Activated gamma-delta T cell treated with Interleukin-2 at 50 U/mL for 16 hours (primary cell): ENCODE data around the gene TNRC6B.

ENCODE experiments used
- DNase-seq: peaks from one replicate; pipeline ENCODE4 v3.0.0-alpha.2; 2020

The TNRC6B gene

DNA sequence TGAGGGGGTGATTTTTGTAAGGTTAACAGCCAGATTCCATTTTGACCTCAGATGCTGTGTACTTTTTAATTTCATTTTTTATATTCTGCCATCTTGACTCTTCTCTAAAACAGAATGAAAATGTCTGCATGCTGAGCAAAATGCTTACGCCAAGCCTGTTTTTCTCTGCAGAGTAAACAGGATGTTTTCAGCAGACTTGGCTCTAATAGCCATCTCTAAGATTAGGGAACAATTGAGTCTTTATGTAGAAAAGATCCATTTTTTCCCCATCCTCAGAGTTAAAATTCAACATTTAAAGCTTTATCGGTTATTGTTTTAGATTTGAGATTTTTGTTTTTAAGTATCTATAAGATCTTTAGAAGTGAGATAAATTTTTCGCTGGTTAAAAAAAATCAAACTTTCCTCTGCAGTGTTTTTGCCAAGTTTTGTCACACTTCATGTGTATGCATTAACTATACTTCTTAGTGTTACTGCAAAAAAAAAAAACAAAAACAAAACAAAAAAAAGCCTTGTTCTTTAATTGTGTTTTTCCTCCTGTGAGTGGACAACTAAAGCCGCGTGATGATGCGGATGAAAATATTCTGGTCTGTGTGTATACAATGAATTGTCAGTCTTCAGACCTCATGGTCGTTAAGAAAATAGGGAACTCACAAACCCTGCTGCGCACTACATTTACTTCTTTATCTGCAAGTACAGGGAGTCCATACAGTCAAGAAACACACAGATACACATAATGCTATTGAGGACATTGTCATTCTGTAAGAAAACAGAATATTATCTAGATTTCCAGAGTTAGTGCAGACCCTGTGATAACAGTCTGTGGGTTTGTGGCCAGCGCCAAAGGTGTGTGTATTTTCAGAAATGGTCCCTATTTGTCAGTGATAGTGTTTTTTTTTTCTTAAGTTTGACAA, 151.1 kb downstream of the TNRC6B start:
- DNase-seq: no peak

DNA sequence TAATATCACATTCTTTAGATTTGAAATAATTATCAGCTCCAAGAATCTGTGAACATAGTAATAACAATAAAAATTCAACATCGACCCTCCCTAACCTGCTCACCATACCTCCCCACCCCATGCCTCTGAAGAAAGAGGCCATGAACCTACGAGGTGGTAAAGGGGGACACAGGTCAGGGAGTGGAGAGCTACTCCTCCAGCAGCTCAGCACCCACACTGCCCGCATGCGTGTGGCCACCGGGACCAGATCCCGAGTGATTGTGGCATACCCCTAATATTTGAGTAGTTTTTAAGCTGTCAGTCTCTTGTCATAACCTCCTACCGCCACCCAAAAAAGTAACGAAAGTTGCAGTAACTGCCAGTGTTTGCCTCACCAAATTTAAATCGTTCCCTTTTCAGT, 151.7 kb downstream of the TNRC6B start:
- no peak for DNase-seq

DNA sequence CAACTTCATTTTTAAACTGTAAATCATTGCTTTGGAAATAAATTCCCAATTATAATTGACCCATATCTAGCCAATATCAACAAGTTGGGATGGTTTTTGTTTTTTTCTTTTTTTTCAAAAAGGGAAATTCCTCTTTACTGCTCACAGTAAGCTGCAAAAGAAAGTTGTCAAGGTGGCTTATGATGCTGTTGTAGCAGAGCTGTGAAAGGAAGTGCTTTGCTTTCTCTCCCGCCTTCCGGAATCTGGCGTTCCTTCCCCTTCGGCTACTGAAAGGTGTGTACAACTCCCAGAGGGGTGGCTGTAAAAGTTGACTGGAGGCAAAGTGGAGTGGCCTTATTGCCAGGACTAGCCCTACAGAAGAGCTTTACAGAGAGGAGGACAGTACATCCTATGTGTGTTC, 152.4 kb downstream of the TNRC6B start:
- DNase-seq: no peak

DNA sequence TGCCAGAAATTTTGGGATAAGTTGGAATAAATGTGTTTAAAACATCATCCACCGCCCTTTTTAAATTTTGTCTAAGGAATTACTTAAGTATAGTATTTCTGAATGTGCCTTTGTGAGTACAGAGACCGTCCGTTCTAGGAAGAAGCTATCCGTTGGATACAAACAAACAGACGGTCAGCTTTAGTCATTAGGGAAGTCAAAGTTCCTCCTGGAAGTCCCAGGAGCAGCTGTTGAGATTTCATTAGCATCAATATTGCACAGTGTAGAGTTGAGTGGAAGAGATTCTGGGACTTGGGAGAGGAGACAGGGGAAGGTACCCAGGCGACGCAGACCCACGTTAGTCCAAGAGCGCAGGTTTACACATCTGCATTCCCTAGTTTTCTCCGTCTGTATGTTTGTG, 152.9 kb downstream of the TNRC6B start:
- no peak for DNase-seq

DNA sequence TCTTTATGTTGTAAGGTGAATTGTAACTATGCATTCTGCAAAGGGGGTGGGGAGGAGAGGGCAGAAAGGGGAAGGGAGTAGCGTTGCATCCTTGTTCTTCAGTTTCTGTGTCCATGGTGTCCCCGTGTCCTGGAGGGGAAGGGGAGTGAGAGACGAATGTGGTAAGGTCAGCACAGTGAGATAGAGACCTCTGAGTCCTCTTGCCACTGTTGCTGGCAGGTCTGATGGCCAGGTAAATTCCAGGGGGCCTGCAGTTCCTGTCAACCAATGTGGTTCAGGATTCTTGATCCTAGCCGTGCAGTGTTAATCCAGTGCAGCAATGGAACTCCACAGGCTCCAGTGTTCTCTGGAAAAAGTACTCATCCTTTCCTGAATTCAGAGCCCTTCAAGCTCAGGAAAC, 154.0 kb downstream of the TNRC6B start:
- no peak for DNase-seq

DNA sequence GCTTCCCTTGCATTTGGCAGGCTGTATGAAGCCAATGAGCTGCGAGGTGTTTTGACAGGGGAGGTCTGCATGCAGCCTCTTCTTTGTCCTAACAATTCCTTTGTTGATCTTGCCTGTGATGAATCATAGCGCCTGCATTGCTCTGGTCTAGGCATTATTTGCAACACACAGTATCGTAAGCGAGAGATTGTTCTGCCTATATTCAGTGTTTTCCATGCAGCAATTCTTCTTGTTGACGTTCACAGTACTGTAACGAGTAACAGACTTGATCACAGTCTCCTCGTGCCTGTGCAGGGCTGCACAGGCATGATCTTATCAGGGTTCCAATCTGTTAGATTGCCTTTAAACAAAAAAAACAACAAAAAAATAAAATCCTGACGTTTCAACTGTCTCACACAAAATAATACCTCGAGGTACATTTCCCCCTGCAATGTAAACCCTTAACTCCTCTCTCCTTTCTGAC, 154.6 kb downstream of the TNRC6B start:
- no peak for DNase-seq

DNA sequence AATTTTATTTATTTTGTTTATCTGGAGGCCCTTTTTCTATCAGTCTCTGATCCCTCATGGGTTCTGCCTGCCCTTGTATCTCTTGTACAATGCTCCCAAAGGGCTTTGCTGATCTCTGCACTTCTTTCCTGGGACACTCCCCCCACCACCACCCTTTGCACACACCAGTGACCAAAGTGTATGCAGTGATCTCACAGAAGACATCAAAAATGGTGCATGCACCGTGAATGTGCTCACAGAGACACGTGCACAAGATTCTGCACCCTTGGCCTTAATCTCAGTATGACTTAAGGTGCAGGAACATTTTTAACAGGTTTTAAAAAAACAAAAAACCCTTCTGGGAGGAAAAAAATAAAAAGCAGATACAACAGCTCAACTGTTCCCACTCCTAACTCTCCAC, 156.3 kb downstream of the TNRC6B start:
- no peak for DNase-seq

DNA sequence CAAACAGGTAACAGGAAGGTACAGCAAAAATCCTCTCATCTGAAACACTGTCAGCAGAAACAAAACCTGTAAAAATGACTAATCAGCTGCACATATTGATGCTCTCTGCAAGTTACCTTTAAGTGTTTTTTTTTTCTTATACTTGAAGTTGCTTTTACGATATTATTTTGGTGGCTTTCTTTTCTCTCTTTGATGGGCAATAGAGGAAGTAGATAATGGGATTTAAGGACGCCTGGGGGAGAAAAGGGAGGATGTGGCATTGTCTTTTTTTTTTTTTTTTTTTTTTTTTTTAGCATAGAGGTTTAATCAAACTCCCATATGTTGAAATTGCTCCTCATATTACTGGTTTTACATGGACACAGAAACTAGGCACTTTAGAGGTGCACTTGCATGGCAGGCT, 157.2 kb downstream of the TNRC6B start:
- no peak for DNase-seq

DNA sequence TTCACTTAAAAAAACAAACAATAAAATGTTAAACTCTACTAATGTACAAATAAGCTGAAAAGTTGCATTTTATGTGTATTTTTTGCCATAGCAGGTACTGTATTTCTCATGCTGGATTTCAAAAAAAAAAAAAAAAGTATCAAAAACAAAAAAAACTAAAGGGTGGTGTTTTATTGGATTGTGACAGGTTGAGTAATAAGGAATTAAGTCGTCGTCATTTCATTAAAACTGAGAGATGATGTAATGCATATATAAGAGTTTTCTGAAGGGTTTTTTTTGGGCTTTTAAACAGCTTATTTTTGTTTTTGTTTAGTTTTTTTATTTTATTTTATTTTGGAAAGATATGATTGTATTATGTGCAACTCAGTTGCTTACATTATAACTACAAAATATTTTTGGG, 157.6 kb downstream of the TNRC6B start:
- DNase-seq: no peak

DNA sequence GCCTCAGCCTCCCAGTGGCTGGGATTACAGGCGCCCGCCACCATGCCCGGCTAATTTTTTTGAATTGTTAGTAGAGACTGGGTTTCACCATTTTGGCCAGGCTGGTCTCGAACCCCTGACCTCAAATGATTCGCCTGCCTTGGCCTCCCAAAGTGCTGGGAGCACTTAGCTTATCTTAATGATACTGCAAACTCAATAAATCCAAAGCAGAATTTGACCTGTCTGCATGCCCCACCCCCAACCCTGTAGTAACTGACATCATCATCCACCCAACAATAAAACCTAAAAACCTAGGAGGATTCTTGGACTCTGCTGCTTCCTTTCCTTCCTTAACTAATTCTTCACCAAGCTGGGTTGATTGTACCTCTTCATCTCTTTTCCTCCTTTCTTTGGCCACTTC, 162.3 kb downstream of the TNRC6B start:
- DNase-seq: no peak

DNA sequence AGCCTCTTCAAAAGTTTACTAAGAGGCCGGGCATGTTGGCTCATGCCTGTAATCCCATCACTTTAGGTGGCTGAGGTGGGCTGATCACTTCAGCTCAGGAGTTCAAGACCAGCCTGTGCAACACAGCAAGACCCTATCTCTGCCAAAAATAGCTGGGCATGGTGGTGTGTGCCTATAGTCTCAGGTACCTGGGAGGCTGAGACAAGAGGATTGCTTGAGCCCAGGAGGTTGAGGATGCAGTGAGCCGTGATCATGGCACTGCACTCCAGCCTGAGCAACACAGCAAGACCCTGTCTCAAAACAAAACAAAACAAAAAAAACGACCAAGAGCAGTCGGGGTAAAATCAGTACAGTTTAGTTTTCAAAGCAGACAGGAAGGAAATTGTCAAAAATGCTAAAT, 163.9 kb downstream of the TNRC6B start:
- DNase-seq: no peak

DNA sequence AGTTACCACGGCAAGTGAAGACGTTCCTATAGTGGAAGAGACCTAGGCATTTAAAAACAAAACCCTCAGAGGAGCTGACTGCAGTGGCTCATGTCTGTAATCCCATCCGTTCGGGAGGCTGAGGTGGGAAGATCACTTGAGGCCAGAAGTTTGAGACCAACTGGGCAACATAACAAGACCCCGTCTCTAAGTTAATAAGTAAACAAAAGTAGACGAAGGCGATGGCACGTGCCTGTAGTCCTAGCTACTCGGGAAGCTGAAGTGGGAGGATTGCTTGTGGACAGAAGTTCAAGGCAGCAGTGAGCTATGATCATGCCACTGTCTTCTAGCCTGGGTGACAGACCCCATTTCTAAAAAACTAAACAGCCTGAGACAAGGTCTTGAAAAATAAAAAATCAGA, 164.8 kb downstream of the TNRC6B start:
- DNase-seq: no peak

DNA sequence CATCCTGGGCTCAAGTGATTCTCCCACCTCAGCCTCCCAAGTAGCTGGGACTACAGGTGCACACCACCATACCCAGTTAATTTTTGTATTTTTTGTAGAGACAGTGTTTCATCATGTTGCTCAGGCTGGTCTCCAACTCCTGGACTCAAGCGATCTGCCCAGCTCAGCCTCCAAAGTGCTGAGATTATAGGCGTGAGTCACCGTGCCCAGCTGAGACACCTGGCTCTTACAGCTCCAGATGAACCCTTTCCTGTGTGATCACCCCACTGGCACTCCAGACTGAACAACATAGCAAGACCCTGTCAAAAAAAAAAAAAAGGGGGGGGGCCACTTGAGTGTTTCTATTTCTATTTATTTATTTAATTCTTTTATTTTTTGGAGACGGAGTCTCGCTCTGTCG, 167.5 kb downstream of the TNRC6B start:
- peak; percentile 40 for DNase-seq

DNA sequence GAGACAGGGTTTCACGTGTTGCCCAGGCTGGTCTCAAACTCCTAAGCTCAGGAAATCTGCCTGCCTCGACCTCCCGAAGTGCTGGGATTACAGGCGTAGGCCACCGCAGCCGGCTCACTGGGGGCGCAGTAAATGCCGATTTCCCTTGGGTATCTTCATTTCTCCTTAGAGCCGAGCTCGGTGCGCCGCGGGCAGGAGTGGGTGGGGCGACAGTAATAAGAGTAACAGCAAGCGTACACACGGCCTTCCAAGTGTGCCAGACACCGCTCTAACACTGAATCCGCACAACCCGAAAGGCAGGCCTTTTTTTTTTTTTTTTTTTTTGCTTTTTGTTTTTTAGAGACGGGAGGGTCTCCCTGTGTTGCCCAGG, 168.1 kb downstream of the TNRC6B start:
- DNase-seq: peak; percentile 39

DNA sequence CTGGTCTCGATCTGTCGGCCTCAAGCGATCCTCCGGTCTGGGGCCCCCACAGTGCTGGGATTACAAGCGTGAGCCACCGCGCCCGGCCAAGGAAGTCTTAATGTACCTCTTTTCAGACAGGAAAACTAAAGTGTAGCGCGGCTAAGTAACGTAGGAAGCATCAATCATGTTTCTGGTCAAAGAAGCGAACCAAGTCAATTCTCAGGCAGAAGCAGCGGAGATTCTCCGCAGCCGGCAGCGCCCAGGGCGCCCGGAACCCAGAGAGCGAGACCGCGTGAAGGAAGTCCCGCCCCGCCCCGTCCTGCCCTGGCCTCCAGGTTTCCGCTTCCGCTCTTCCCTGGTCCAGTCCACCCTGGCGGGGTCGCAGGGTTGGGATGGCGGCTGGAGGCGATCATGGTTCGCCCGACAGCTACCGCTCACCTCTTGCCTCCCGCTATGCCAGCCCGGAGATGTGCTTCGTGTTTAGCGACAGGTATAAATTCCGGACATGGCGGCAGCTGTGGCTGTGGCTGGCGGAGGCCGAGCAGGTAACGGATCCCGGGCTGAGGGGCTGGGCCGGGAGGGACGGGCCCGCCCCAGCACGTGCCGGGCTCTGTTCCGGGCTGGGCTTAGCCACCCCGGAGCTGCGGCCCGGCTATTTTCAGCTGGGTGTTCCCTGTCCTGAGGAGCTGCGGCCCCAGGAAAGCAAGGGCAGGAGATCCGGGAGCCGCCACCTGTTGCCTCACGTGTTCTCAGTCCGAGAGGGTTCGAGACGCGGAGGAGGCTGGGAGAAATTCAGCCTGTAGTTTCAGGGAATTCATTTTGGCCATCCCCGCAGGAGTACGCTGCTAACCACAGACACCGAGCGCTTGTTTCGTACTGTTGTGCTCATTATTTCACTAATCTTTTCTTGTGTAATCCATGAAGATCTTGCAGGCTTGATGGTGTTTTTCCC, 168.7 kb downstream of the TNRC6B start, which contains the start of gene ADSL:
ADSL (plus strand) TSS at position 316 of the 934 bp plus-strand sequence; CDS start at position 375, 59 bp downstream.
- peak; percentile 81 for DNase-seq

DNA sequence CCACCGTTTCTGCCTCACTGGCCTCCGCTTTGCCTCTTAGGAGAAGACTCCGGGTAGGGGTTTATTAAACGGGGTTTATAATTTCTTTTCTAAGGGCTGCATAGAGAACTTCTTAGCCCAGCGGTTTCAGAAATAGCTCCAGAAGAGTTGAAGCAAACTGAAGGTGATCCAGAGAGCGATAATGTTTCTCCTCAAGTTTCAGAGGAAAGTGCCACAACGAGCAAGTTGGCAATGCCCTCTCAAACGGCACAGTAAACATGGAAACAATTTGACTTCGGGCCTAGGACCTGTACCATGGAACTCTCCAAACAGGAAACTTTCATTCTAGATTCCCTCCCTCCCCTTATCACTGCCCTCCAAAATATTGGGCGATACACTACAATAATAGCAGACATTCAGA, 169.6 kb downstream of the TNRC6B start:
- DNase-seq: no peak

DNA sequence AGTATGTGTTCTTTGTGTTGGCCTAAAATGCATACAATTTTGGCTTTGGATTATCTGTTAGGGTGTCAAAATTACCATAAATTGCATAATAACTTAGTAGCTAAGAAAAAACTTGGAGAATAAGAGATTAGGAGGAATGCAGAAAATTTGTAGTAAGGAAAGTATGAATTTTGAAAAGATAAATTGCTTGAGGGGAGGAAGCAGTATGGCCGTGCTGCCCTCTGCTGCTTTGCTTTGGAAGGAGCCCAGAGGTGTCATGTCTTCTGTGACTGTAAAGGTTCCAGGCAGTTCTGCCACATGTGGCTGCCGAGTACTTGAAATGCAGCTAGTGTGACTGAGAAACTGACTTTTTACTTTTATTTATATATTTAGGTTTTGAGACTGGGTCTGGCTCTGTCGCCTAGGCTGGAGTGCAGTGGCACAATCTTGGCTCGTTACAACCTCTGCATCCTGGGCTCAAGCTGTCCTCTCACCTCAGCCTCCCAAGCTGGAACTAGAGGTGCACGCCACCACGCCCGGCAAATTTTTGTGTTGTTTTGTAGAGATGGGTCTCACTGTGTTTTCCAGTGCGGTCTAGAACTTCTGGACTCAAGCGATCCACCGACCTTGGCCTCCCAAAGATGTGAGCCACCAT, 170.4 kb downstream of the TNRC6B start:
- peak; percentile 66 for DNase-seq

DNA sequence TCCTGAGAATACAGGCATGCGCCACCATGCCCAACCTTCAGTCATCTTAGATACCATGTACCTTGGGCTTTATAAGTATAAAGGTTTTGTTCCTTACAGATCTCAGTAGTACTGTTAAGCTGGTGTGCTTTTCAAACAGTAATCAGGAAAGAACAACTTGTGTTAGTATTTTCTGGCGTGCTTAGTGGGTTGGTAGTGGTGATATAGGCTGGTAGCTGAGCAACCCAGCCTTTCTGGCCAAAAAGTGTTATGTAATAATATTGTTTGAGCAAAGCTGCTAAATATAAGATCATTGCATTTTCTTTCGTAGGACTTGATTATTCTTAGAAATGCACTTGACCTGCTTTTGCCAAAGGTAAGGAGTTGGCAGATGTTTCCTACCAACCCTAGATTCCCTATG, 175.0 kb downstream of the TNRC6B start:
- DNase-seq: no peak

DNA sequence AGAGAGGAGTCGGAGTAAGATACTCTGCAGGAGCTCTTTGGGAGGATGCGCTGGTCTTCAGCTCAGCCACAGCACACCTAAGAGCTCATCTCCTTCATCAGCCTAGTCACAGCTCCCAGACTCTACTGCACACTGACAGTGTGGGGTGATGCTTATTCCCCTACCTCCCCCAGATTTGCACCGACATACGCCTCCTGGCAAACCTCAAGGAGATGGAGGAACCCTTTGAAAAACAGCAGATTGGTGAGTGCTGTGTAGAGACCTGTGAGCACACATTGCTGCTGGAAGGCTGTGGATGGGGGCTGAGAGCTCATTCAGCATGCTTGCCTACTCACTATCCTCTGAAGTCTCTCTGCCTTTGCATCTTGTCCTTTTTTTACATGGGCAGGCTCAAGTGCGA, 183.4 kb downstream of the TNRC6B start:
- no peak for DNase-seq

DNA sequence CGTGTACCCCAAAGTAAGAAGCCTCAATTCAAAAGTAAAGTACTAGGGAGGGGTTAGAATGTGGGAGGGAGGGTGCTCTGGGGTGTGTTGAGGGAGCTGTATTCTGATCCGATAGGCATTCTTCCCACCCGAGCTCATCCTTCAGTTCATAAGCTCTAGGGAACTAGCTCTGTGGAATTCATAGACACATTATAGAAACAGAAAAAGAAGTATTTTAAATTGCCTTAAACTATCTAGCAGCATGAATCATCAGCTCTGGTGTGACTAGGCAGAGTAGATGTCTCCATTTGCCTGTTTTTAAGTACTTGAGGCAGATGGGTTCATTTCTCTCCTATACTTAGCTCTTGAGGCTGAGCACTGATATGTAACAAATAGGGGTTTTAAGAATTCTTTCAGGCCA, 185.3 kb downstream of the TNRC6B start:
- DNase-seq: no peak

DNA sequence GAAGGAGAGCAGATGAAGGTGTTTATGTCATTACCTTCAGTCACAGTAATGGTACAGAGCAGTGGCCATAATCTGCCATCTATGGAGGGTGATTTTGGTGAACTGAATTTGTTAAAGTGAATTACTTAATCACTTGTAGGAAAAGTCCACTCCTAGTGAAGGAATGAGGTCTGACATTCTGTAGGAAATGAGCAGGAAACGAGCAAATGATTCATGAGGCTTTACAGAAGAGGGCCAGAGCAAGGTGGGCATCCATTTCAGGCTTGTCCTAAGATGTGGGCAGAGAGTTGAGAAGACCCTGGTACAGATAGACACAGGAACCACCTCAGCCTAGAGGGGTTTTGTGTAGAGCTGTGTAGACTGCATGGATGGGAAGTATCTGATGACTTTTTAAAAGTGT, 186.7 kb downstream of the TNRC6B start:
- DNase-seq: no peak

DNA sequence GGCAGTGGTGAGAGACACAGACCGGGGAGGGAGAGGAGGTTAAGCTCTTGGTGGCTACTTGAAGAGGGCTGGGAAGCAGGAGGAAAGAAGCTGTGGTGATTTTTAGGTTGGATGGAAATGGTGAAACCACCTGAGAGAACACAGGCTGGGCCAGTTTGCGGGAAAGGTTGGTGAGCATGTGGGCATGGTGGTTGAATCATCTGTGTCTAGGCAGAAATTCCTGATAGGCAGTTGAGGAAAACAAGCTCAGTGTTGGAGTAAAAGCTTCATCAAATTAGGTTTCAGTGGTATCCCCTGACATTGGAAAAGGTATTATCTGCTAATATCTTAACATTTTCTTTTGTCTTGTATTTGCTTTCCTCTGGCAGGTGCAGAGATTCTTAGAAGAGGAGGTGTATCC, 188.3 kb downstream of the TNRC6B start:
- DNase-seq: no peak

DNA sequence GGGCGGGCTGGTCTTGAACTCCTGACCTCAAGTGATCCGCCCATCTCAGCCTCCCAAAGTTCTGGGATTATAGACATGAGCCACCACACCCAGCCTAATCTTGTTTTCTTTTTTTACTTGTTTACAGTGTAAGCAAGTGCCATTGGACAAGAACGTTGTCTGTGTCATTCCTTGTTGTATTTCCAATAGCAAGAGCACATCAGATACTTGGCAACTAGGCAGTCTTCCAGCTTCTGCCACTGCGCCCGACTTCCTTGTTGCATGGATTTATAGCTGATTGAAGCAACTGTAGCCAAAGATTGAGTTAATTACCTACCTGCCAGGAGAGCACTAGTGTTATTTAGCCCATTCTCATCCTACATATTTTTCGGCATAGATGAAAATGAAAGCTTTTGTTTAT, 189.6 kb downstream of the TNRC6B start:
- DNase-seq: no peak
